Endothelial cell of umbilical vein (primary cell): Measurements from ENCODE around the gene ENPP3. TPM values are rescaled to one million over a fixed set of nuclear protein-coding genes. Genes with fewer than 3 reads are reported as not detected.

Experiments
- BruUV-seq: library from RNA; stranded (reverse); fragments of 400-500 nt; replicated peaks from 2 replicates; lab custom pipeline; 2021; lab: Mats Ljungman, UMichigan
- CTCF ChIA-PET: fragments of 300-600, 350-600 bp; sonication (Branson Sonifier 250); formaldehyde crosslinking; loops from one replicate; lab custom pipeline; 2021; ENCODE audit warnings: antibody characterized with exemption, inconsistent platforms; lab: Charles Lee
- POLR2A ChIA-PET: fragments of 300-600, 350-600 bp; sonication (Branson Sonifier 250); formaldehyde crosslinking; loops from one replicate; lab custom pipeline; 2021; ENCODE audit warnings: antibody characterized with exemption, inconsistent platforms; lab: Charles Lee
- DNase-seq: peaks from one replicate; pipeline ENCODE4 v3.0.0-alpha.2; 2011; ENCODE audit warnings: low read depth, low spot score
- FAIRE-seq: peaks from 2 replicates; lab custom pipeline; 2011; peaks lifted over from hg19 to GRCh38; lab: Jason Lieb, UNC
- H2AFZ ChIP-seq: 2 replicates; pipeline ENCODE4 v1.6.0; 2012; ENCODE audit warnings: low read depth, low read length, control low read depth, inconsistent platforms
- H3K27ac ChIP-seq: 2 replicates; pipeline ENCODE4 v1.5.1; 2011; ENCODE audit warnings: low read depth, mild to moderate bottlenecking, control low read depth, low read length, moderate library complexity; ENCODE audit not compliant: insufficient read depth
- H3K27me3 ChIP-seq, 2 experiments: 2 replicates each; pipeline versions ENCODE4 v1.6.0 to v1.6.1; 2011; ENCODE audit warnings: low read length in 2 of 2, mixed read lengths in 1 of 2; ENCODE audit not compliant: control insufficient read depth in 2 of 2, insufficient read depth in 2 of 2
- H3K36me3 ChIP-seq, 2 experiments: 2 replicates in 1 of 2; 3 replicates in 1 of 2; pipeline ENCODE4 v1.5.1; 2011; ENCODE audit warnings: low read length in 2 of 2, mild to moderate bottlenecking in 1 of 2, moderate library complexity in 1 of 2; ENCODE audit not compliant: control insufficient read depth in 2 of 2, insufficient read depth in 2 of 2; ENCODE audit errors: extremely low read depth in 1 of 2
- H3K4me1 ChIP-seq: 3 replicates; pipeline ENCODE4 v1.5.1; 2011; ENCODE audit warnings: mild to moderate bottlenecking, low read length; ENCODE audit not compliant: control insufficient read depth, insufficient read depth; ENCODE audit errors: extremely low read depth
- H3K4me2 ChIP-seq: 2 replicates; pipeline ENCODE4 v1.6.1; 2011; ENCODE audit warnings: low read length, control low read depth, mixed read lengths; ENCODE audit not compliant: insufficient read depth
- H3K4me3 ChIP-seq, 3 experiments: fragments of 200-600 bp in 1 of 3; sonication (generic), shearing (Covaris generic) in 1 of 3; replicated peaks in 1 of 3; 2 replicates each; pipeline ENCODE4 v1.5.1; 2011 to 2016; ENCODE audit warnings: control low read depth in 3 of 3, low read length in 3 of 3, mild to moderate bottlenecking in 2 of 3, inconsistent platforms in 1 of 3, low read depth in 1 of 3, moderate library complexity in 1 of 3; ENCODE audit not compliant: insufficient read depth in 1 of 3
- H3K79me2 ChIP-seq: 2 replicates; pipeline ENCODE4 v1.6.0; 2012; ENCODE audit warnings: low read length, inconsistent platforms; ENCODE audit not compliant: control insufficient read depth, insufficient read depth
- H3K9ac ChIP-seq: replicated peaks from 2 replicates; pipeline ENCODE3; 2011; ENCODE audit warnings: low read length, control low read depth; ENCODE audit not compliant: insufficient read depth; ENCODE audit errors: extremely low read depth
- H3K9me1 ChIP-seq: replicated peaks from 3 replicates; pipeline ENCODE4 v1.6.0; 2011; ENCODE audit warnings: mild to moderate bottlenecking, low read length; ENCODE audit not compliant: control insufficient read depth, insufficient read depth; ENCODE audit errors: extremely low read depth
- H3K9me3 ChIP-seq: replicated peaks from 2 replicates; pipeline ENCODE4 v1.5.1; 2012; ENCODE audit warnings: low read length, inconsistent platforms; ENCODE audit not compliant: control insufficient read depth, insufficient read depth
- H4K20me1 ChIP-seq: replicated peaks from 2 replicates; pipeline ENCODE3; 2011; ENCODE audit warnings: mild to moderate bottlenecking, low read length; ENCODE audit not compliant: control insufficient read depth, insufficient read depth; ENCODE audit errors: extremely low read depth
- EZH2 ChIP-seq: IDR thresholded peaks from 2 replicates; pipeline ENCODE4 v1.6.1; 2012; ENCODE audit warnings: borderline replicate concordance, low read depth, mild to moderate bottlenecking, moderate library complexity, low read length, inconsistent platforms; ENCODE audit not compliant: severe bottlenecking
- FOS ChIP-seq: IDR thresholded peaks from 2 replicates; pipeline ENCODE4 v1.6.1; 2011; ENCODE audit warnings: mild to moderate bottlenecking, low read length, moderate library complexity, borderline replicate concordance; ENCODE audit not compliant: insufficient read depth
- GATA2 ChIP-seq: IDR thresholded peaks from 2 replicates; pipeline ENCODE4 v1.7.0; 2011; ENCODE audit warnings: low read depth, mild to moderate bottlenecking, moderate library complexity, mixed read lengths, low read length; ENCODE audit not compliant: insufficient read length, insufficient read depth
- JUN ChIP-seq: IDR thresholded peaks from 2 replicates; pipeline ENCODE4 v1.6.1; 2011; ENCODE audit warnings: borderline replicate concordance, low read depth; ENCODE audit not compliant: insufficient read length, insufficient read depth
- MAX ChIP-seq: IDR thresholded peaks from 2 replicates; pipeline ENCODE4 v1.6.1; 2011; ENCODE audit not compliant: insufficient read depth, insufficient read length
- MYC ChIP-seq: IDR thresholded peaks from one replicate; pipeline ENCODE4 v1.6.1; 2011; ENCODE audit warnings: mild to moderate bottlenecking, low read depth, low read length
- POLR2A ChIP-seq: IDR thresholded peaks from 2 replicates; pipeline ENCODE4 v1.6.1; 2012; ENCODE audit warnings: low read depth, mild to moderate bottlenecking, control low read depth, low read length
- POLR2AphosphoS5 ChIP-seq: IDR thresholded peaks from 2 replicates; pipeline ENCODE4 v1.6.1; 2012; ENCODE audit warnings: low read depth, mild to moderate bottlenecking, control low read depth, low read length, moderate library complexity; ENCODE audit not compliant: insufficient read depth
- dilution Hi-C: fragments of 300-500 bp; cut with MboI; formaldehyde crosslinking; loops from one replicate; pipeline ENCODE4 v1.15.0; 2019; ENCODE audit warnings: low sequenced_read_pairs; ENCODE audit not compliant: extremely low pct_ligation_motif_present
- intact Hi-C: fragments of 100-400 bp; cut with micrococcal nuclease; formaldehyde crosslinking; loops from one replicate; pipeline ENCODE4 v1.10.0; 2022
- polyA plus RNA-seq, 4 experiments: library from polyadenylated mRNA; depleted of rRNA in 3 of 4; stranded (reverse) in 3 of 4; unstranded in 1 of 4; fragments of >200 nt; gene quantifications; 2 replicates each; pipeline versions ENCODE4 v1.2.1 to v1.2.3, GENCODE V29; 2011 to 2012; ENCODE audit warnings: missing spikeins in 1 of 4
- total RNA-seq: library from RNA; stranded (reverse); gene quantifications from 2 replicates; pipeline ENCODE4 v1.2.3, GENCODE V29; 2021
- TF ChIP-seq, protein P1 (sequence below), 2 donors: IDR thresholded peaks; 1 replicate in 1 of 2; 2 replicates in 1 of 2; pipeline ENCODE4 v1.5.1; 2011; ENCODE audit warnings: low read length in 2 of 2, mild to moderate bottlenecking in 2 of 2, moderate library complexity in 2 of 2, control low read depth in 1 of 2, inconsistent platforms in 1 of 2, low read depth in 1 of 2; ENCODE audit not compliant: insufficient read depth in 1 of 2; ENCODE audit errors: extremely low read depth in 1 of 2

Gene ENPP3
- total and polyA plus RNA-seq, 2 donors (not counting 3 experiments of a cell fraction or from before 2014, with no cell fraction given), result not detected

GRCh38 chr6:131769385-131770141 lies 132.5 kb downstream of the ENPP3 start:
- Histone ChIP-seq H4K20me1 (no peaks in the 10 kb centered on the region), H3K9ac (no peak overlapping the region), H3K9me1 (no peaks in the 10 kb centered on the region), H3K79me2 (no peaks in the 10 kb centered on the region), H2AFZ (no peak overlapping the region), H3K4me2 (no peak overlapping the region), H3K27ac (no peak overlapping the region), H3K4me1 (no peaks in the 10 kb centered on the region), H3K36me3 (no peaks in the 10 kb centered on the region), H3K9me3 (no peaks in the 10 kb centered on the region), H3K4me3 (no peak overlapping the region), H3K27me3 (peaks cover 0 to 3% of the 10 kb centered on the region in 2 experiments)
- ChIA-PET CTCF (no interaction called here), POLR2A (no interaction called here)
- dilution Hi-C loops, result no loop called here
- FAIRE-seq, result no peak
- DNase-seq, result no peak
- no TSS peak for BruUV-seq
- TF ChIP-seq GATA2 (no peak), JUN (no peak), POLR2A (no peak), FOS (no peak), MYC (no peak), MAX (no peak), EZH2 (no peak), POLR2AphosphoS5 (no peak)
- TF ChIP-seq, protein P1, sequence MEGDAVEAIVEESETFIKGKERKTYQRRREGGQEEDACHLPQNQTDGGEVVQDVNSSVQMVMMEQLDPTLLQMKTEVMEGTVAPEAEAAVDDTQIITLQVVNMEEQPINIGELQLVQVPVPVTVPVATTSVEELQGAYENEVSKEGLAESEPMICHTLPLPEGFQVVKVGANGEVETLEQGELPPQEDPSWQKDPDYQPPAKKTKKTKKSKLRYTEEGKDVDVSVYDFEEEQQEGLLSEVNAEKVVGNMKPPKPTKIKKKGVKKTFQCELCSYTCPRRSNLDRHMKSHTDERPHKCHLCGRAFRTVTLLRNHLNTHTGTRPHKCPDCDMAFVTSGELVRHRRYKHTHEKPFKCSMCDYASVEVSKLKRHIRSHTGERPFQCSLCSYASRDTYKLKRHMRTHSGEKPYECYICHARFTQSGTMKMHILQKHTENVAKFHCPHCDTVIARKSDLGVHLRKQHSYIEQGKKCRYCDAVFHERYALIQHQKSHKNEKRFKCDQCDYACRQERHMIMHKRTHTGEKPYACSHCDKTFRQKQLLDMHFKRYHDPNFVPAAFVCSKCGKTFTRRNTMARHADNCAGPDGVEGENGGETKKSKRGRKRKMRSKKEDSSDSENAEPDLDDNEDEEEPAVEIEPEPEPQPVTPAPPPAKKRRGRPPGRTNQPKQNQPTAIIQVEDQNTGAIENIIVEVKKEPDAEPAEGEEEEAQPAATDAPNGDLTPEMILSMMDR (IDR thresholded peaks at IDR 0.05; ENCODE audit: extremely low read depth in 1 of 2, insufficient read depth in 1 of 2, low read depth in 1 of 2, low read length in 2 of 2), result no peak
- intact Hi-C loops, result no loop called here
